RKO (cell line): Measurements from ENCODE around the gene CEBPZOS.
A peak's percentile ranks its signal among the peaks of the same experiment; 100 is the strongest.
"Not testable (repeated sequence)": the region's sequence is repeated elsewhere in the genome, so short reads cannot be mapped to it uniquely, and the experiment has no call there.

Experiments
- DNase-seq: peaks from one replicate; pipeline ENCODE4 v3.0.0-alpha.2; 2016; ENCODE audit warnings: low spot score

The CEBPZOS gene

DNA sequence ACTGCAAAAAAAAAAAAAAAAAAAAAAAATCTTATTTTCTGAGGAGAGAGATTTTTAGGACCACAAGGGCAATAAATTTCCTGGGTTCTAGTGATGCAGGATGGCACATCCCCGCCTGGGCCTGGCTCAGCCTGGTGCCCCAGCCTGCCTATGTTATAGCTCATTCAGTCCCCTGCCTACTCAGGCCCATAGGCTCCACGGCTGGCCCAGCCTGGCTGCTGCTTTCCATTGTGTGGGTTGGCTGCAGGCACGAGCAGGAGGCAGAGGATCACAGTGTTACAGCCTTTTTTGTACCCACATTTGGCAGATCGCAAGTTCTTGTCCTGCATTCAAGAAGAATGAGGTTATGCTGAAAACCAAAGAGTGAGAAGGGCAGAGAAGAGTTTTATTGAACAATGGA lies 5.0 kb upstream of the CEBPZOS start:
- no peak for DNase-seq

DNA sequence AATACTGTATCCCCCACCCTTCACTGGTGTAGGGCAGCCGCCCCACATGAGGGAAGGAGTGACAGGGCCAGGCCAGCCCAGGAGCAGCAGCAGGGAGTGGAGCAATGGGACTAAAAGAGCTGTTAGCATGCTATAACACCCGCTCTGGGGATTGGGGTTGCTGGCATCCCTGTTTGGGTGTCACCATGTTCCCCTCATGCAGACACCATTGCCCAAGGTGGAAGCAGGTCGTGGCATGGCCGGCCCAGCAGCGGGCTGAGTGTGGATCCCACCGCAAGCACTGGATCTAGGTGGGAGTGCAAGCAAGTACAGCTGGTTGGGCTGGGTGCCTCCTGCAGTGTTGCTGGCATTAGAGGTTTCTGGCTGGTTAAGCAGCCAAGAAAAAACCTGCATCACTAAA lies 4.5 kb upstream of the CEBPZOS start:
- DNase-seq, result no peak

DNA sequence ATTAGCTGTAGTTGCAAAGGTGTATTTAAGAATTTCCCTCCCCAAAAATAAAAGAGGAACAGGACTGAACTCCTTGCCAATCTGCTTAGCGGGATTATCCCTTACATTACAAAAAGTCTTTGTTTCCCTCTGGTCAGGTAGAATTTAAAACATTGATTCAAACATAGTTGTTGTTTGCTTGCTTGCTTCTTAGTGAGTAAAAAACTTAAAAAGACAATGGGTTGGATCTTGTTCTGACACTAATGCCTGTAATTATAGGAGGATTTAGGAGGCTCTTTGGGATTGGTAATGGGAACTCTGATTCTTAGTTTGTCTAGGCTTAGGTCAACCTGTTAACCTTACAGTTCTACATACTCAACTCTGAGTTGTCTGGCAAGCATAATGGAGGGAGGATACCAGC lies 3.7 kb upstream of the CEBPZOS start:
- no peak for DNase-seq

GRCh38 chr2:37195862-37196319 lies 405 bp upstream of the CEBPZOS start:
- DNase-seq, result not testable (repeated sequence)

DNA sequence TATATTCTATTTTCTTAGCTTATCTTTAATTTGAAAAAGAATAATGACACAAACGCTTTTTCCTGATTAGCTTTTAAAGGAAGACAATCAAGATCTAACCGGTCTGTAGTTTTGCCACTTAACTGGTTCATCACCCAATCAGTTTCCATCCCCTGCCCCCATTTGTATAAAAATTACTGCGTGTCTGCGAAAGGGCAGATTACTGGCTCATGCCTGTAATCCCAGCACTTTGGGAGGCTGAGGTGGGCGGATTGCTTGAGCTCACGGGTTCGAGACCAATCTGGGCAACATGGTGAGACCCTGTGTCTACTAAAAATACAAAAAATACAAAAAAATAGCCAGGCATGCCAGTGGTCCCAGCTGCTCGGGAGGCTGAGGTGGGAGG lies 2.4 kb downstream of the CEBPZOS start:
- no peak for DNase-seq

DNA sequence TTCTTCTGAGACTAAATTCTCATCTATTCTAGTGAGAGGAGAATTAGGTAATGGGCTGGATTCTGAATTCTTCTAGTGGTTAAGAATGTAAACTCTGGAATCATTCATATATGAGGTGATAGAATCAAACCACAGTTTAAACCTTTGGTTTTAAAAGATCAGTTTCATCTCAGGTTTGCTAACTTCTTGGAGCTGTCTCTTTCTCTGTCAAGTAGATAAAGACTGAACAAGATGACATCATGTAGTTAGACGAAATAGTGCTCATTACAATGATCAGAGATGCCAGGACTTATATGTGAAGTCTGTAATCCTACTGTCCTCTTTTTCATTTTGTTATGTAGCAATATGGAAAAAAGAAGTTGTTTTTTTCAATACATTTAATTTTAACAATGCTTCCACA lies 4.9 kb downstream of the CEBPZOS start:
- DNase-seq, result no peak

DNA sequence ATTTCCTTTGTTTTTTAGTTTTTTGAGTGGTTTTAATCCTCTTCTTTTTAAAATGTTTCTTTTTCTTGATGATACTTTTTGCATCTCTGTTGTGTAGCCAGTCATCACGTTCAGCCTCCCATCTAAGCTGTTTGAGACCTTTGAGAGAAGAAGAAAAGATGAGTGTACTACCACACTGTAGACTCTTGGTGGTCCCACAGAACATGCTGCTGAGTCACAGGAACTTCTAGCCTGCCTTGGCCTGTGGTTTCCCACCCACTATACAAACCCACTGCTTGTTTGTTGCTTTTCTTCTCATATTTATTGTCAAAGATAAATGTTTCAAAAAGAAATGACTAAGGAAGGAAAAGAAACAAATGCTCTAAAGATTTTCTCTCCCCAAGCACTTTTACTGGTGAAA lies 5.5 kb downstream of the CEBPZOS start:
- peak; percentile 12 for DNase-seq

DNA sequence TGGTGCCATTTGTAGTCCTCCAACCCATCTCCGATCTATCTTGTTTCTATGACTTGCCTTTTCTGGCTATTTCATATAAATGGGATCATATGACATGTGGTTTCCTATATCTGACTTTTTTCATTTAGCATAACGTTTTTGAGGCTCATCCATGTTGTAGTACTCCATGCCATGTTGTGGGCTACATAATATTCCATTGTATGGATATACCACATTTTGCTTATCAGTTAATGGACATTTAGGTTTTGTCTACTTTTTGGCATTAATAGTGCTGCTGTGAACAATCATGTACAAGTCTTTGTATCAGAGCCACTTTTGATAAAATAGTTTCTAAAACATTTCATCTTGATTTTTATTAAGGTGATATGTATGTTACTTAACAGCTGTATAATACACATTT lies 7.4 kb downstream of the CEBPZOS start:
- DNase-seq, result no peak

GRCh38 chr2:37205071-37205661 lies 8.9 kb downstream of the CEBPZOS start:
- not testable (repeated sequence) for DNase-seq

- no peak for DNase-seq
Observed at GRCh38 chr2:37205689-37206341, 9.5 kb downstream of the CEBPZOS start.

DNA sequence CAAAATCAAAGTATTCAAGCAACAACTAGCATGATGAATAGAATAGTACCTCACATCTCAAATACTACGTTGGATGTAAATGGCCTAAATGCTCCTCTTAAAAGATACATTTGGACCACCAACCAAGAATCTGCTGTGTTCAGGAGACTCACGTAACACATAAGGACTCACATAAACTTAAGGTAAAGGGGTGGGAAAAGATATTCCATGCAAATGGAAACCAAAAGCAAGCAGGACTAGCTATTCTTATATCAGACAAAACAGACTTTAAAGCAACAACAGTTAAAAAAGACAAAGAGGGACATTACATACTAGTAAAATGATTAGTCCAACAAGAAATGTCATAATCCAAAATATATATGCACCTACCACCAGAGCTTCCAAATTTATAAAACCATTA lies 10.5 kb downstream of the CEBPZOS start:
- not testable (repeated sequence) for DNase-seq

GRCh38 chr2:37211212-37211611 lies 14.9 kb downstream of the CEBPZOS start:
- no peak for DNase-seq

DNA sequence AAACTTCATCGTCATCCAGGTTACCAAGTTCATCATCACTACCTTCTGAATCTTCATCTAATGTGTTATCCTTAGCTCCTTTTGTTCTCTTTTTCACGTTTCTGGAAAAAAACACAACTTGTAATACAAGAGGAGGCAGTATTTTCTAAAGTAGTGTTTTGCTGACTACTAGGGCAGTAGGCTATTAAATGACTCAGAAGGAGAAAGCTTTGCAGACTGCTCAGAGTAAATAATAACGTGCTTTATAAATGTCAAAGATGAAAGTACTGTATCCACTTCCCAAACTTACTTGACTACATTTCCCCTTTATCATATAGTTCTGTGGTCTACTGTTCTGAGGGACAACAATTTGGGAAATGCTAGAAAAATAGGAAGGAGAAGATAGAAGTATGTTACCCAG lies 15.6 kb downstream of the CEBPZOS start:
- no peak for DNase-seq

DNA sequence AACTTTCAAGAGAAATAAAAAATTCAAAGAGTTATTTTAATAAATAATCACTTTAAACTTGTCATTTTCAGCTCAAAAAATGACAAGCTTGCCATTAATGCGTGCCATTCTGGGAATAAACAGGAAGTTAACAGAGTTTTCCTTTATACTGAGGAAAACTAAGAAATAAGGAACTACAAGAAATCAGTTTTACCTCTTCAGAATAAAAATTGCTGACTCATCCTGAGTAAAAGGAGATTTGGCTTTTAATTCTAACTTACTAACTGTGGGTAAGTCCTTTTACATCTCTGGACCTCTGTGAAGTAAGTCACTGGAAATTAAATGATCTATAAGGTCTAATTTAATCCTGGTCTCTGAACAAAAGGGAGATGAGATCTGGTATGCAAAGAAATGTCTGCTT lies 19.0 kb downstream of the CEBPZOS start:
- DNase-seq, result no peak

DNA sequence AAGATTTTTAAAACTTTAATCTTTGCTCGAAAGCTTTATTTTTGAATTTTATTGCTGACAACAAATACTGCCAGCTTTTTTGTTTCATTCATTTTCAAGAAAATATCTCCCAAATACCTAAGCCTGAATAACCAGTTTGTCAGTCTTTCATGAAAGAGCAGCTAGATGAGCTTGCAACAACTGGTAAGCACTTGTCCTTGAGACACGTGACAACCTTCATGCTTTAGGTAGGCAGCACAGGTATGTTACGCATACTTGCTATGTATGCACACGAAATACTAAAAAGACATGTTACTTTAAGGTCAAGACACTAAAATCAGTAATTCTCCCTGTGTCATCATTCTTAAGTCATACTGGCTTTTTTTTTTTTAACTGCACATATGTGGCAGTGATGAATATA lies 22.8 kb downstream of the CEBPZOS start:
- no peak for DNase-seq

DNA sequence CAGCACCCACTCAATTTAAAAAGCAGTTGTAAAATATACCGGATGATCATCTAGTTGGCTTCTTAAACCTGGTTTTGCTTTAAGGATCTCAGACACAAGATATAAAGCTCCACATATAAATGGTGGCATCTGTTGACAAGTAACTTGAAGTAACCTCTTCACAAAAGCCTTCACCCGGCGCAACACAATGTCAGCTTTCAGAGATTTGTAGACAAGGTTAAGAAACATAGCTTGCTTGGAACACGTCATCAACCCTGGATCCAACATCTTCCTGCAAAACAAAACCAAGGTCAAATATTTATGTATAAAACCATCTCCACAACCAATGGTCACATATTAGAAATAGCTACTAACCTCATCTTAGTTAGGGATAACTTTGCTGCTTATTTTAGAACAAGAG lies 26.8 kb downstream of the CEBPZOS start:
- DNase-seq, result no peak

DNA sequence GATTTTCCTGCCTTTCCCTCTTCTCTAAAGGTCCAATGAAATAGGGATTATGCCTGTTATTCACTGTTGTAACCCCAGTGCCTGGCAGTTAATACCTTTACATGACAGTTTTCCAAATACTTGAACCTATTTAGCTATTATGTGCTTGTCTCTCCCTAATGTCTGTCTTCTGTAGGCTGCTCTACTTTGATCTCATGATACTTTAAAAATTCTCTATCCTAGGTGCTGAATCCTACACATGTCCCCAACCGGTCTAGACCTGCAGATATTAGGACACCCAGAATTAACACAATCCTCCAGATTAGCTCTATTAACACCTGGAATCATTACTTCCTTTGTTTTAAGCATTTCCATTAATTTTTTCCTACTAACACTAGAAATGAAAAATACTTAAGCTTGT lies 27.8 kb downstream of the CEBPZOS start:
- peak; percentile 19 for DNase-seq

DNA sequence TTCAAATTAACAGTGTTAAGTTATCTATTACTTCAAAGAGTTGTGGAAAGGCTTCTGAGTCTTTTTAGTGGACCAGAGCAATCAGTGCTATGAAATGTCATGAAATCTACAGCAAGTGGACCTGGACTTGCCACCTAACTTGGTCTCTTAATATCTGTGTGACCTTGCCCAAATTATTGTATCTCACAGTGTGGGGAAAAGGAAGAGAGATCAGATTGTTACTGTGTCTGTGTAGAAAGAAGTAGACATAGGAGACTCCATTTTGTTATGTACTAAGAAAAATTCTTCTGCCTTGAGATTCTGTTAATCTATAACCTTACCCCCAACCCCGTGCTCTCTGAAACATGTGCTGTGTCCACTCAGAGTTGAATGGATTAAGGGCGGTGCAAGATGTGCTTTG lies 28.8 kb downstream of the CEBPZOS start:
- DNase-seq, result not testable (repeated sequence)

DNA sequence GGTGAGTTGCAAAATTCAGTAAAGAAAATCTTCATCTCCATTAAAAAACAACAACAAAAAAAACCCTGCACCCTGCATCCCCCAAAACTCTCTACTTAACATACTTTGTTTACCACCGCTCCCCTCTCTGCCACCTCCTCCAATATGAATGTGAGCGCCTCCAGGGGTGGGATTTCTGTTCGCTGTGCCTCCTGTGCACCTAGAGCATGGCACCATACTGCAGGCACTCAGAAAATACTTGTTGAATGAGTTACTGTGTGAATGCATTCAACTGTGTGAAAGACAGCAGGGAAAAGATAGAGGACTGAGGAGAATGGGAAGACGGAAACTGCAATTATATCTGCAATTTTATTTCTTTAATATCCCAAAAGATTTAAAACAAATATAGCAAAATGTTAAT lies 30.6 kb downstream of the CEBPZOS start:
- peak; percentile 5 for DNase-seq

GRCh38 chr2:37228788-37229187 lies 32.5 kb downstream of the CEBPZOS start:
- no peak for DNase-seq

DNA sequence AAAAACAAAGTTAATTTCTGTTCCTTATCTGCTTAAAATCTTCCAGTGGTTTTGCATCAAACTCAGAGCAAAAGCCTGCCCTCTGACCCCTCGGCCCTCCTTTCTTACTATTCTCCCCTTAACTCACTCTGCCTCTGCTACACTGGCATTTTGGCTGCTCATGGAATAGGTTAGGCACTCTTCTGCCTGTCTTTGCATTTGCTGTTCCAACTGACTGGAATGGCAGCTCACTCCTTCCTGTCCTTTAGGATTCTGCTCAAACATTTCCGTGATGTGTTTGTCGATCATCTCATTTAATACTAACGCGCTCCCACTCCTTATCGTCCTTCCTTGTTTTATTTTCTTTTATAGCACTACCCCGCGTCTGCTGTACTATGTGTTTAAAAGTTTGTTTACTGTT lies 34.3 kb downstream of the CEBPZOS start:
- DNase-seq, result peak; percentile 65

GRCh38 chr2:37231241-37232130 lies 35.2 kb downstream of the CEBPZOS start, which contains the start of the genes CEBPZ and NDUFAF7:
TSS of gene CEBPZ (minus strand) at chr2:37231596. CDS start at chr2:37231567, 29 bp downstream.
TSS of gene NDUFAF7 (plus strand) at chr2:37231658. CDS start at chr2:37231706, 48 bp downstream.
- peak; percentile 97 for DNase-seq
